ENCODE data around the gene PLCH1. TPM values are rescaled to one million over a fixed set of nuclear protein-coding genes. Genes with fewer than 3 reads are reported as not detected.

Gene PLCH1
- total RNA-seq, 1 experiment from 2014 or later: 1.4 TPM

DNA sequence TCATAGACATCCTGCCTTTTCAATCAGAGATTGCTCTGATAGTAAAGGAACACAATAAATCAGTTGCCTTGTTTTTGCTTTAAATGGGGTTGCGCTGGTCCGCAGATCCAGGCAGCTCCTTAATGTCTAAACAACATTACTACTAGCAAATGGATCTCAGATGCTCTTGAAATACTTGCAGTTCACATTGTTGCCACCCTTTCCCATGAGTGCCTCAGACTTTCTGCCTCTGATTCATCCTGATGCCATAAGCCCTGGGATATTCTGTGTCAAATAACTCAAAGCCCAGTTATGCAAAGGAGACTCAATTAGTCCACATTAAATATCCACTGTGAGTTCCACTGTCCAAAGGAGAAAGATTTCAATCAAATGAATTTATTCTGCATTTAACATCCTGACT lies 196.7 kb downstream of the PLCH1 start:
- no TSS peak for BruUV-seq (replicated peaks)
- intact Hi-C loops (cut with micrococcal nuclease; ENCODE audit: unreplicated experiment): no loop called here
- no peak for DNase-seq
- CTCF ChIA-PET: no interaction called here
- Histone ChIP-seq H3K4me2 (no peak overlapping the region), H4K20me1 (ENCODE audit: insufficient read depth) (no peaks in the 10 kb centered on the region), H3F3A (ENCODE audit: insufficient read depth, low read depth) (no peaks in the 10 kb centered on the region), H3K4me1 (replicated peaks; ENCODE audit: insufficient read depth) (no peaks in the 10 kb centered on the region), H3K27ac (no peak overlapping the region), H2AFZ (no peak overlapping the region), H3K9me3 (ENCODE audit: insufficient read depth, low read depth) (no peaks in the 10 kb centered on the region), H3K79me2 (ENCODE audit: low read depth) (no peaks in the 10 kb centered on the region), H3K4me3 (no peak overlapping the region), H3K27me3 (ENCODE audit: insufficient read depth, low read depth) (no peaks in the 10 kb centered on the region), H3K36me3 (ENCODE audit: low read depth) (no peaks in the 10 kb centered on the region), H3K9me2 (ENCODE audit: insufficient read depth) (no peaks in the 10 kb centered on the region)
- POLR2A ChIA-PET (ENCODE audit: unreplicated experiment): no interaction called here
- TF ChIP-seq CTCF (conservative IDR thresholded peaks at IDR 0.05) (no peak), EZH2 (IDR thresholded peaks at IDR 0.05; ENCODE audit: low read depth) (no peak)

DNA sequence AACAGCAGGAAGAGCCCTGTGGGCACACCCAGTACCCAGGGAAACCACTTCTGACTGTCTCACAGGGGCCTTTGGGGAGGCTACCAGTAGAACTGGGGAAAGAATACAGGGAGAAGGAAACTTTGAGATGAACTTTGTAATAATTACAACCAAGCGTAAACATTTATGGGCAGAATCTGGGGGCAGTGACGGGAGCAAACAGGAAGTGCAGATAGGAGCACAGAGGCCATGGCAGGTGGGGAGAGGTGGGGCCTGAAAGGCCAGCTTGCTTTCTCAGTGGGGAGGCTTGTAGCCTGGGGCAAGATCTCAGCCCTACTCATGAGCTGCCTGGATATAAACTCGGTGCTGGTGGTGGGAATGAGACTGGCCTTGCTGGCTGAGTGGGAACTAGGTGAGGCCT lies 209.8 kb downstream of the PLCH1 start:
- Histone ChIP-seq H3K4me3 (no peak overlapping the region), H3K36me3 (ENCODE audit: low read depth) (no peaks in the 10 kb centered on the region), H3K9me2 (ENCODE audit: insufficient read depth) (no peaks in the 10 kb centered on the region), H3K79me2 (ENCODE audit: low read depth) (no peaks in the 10 kb centered on the region), H4K20me1 (ENCODE audit: insufficient read depth) (no peaks in the 10 kb centered on the region), H3F3A (ENCODE audit: insufficient read depth, low read depth) (no peaks in the 10 kb centered on the region), H3K4me2 (peak overlapping the region; percentile 3; the same call in 1 of the 2 replicates), H3K4me1 (replicated peaks; ENCODE audit: insufficient read depth) (peaks cover 11% of the 10 kb centered on the region; the same call in 1 of the 2 replicates), H3K9me3 (ENCODE audit: insufficient read depth, low read depth) (peaks cover 19% of the 10 kb centered on the region), H2AFZ (no peak overlapping the region), H3K27ac (peak overlapping the region; percentile 38; the same call in 1 of the 2 replicates), H3K27me3 (ENCODE audit: insufficient read depth, low read depth) (no peaks in the 10 kb centered on the region)
- POLR2A ChIA-PET (ENCODE audit: unreplicated experiment): no interaction called here
- intact Hi-C loops (cut with micrococcal nuclease; ENCODE audit: unreplicated experiment): no loop called here
- BruUV-seq (replicated peaks): no TSS peak
- peak in 1 of 2 experiments; percentile 39 for DNase-seq
- TF ChIP-seq CTCF (conservative IDR thresholded peaks at IDR 0.05): no peak
- TF ChIP-seq EZH2 (IDR thresholded peaks at IDR 0.05; ENCODE audit: low read depth): no peak
- CTCF ChIA-PET: no interaction called here

- no peak for DNase-seq
- H3K9me2 ChIP-seq (ENCODE audit: insufficient read depth): no peaks in the 10 kb centered on the region
- no peak overlapping the region for H3K4me2 ChIP-seq
- POLR2A ChIA-PET (ENCODE audit: unreplicated experiment): no interaction called here
- H4K20me1 ChIP-seq (ENCODE audit: insufficient read depth): no peaks in the 10 kb centered on the region
- no peaks in the 10 kb centered on the region for H3K36me3 ChIP-seq (ENCODE audit: low read depth)
- H3K4me3 ChIP-seq: no peak overlapping the region
- TF ChIP-seq CTCF (conservative IDR thresholded peaks at IDR 0.05): no peak
- TF ChIP-seq EZH2 (IDR thresholded peaks at IDR 0.05; ENCODE audit: low read depth): no peak
- no peaks in the 10 kb centered on the region for H3F3A ChIP-seq (ENCODE audit: insufficient read depth, low read depth)
- no peaks in the 10 kb centered on the region for H3K79me2 ChIP-seq (ENCODE audit: low read depth)
- no peak overlapping the region for H2AFZ ChIP-seq
- no peaks in the 10 kb centered on the region for H3K27me3 ChIP-seq (ENCODE audit: insufficient read depth, low read depth)
- BruUV-seq (replicated peaks): no TSS peak
- H3K27ac ChIP-seq: no peak overlapping the region
- CTCF ChIA-PET: no interaction called here
- no peaks in the 10 kb centered on the region for H3K4me1 ChIP-seq (replicated peaks; ENCODE audit: insufficient read depth)
- peaks cover 11% of the 10 kb centered on the region for H3K9me3 ChIP-seq (ENCODE audit: insufficient read depth, low read depth)
- intact Hi-C loops (cut with micrococcal nuclease; ENCODE audit: unreplicated experiment): no loop called here
Observed at GRCh38 chr3:155528579-155528978, 216.3 kb downstream of the PLCH1 start.
